Progenitor cell of endocrine pancreas (in vitro differentiated cells): Measurements from ENCODE around the gene ANKRD22. TPM values are rescaled to one million over a fixed set of nuclear protein-coding genes. Genes with fewer than 3 reads are reported as not detected.
"Not testable (repeated sequence)": the region's sequence is repeated elsewhere in the genome, so short reads cannot be mapped to it uniquely, and the experiment has no call there.

Experiments used
- DNase-seq: peaks from one replicate; pipeline ENCODE4 v3.0.0; 2021; ENCODE audit warnings: low spot score; ENCODE audit not compliant: unreplicated experiment
- H3K27ac Mint-ChIP-seq: 2 replicates; pipeline ENCODE4 v1.8.0; 2021; ENCODE audit warnings: mild to moderate bottlenecking, moderate library complexity, mixed read lengths
- H3K27me3 Mint-ChIP-seq: 2 replicates; pipeline ENCODE4 v1.8.0; 2021; ENCODE audit warnings: mixed read lengths
- H3K36me3 Mint-ChIP-seq: 2 replicates; pipeline ENCODE4 v1.8.0; 2022; ENCODE audit warnings: mixed read lengths; ENCODE audit not compliant: insufficient read depth
- H3K4me1 Mint-ChIP-seq: 2 replicates; pipeline ENCODE4 v1.8.0; 2021; ENCODE audit warnings: low read depth, mixed read lengths
- H3K4me3 Mint-ChIP-seq: 2 replicates; pipeline ENCODE4 v1.8.0; 2021; ENCODE audit warnings: low read depth, mild to moderate bottlenecking, moderate library complexity, mixed read lengths
- H3K9me3 Mint-ChIP-seq: 2 replicates; pipeline ENCODE4 v1.8.0; 2021; ENCODE audit warnings: low read depth, mixed read lengths
- total RNA-seq: library from RNA; stranded (reverse); gene quantifications from 2 replicates; pipeline ENCODE4 v1.2.1, GENCODE V29; 2021
- TF ChIP-seq, protein P1 (sequence below): fragments of 200-600 bp; sonication (generic); IDR thresholded peaks from one replicate; pipeline ENCODE4 v1.5.0; 2021; ENCODE audit warnings: antibody characterized with exemption, mild to moderate bottlenecking; ENCODE audit not compliant: unreplicated experiment

Gene ANKRD22
- total RNA-seq, 1 donor from 2014 or later, result not detected

DNA sequence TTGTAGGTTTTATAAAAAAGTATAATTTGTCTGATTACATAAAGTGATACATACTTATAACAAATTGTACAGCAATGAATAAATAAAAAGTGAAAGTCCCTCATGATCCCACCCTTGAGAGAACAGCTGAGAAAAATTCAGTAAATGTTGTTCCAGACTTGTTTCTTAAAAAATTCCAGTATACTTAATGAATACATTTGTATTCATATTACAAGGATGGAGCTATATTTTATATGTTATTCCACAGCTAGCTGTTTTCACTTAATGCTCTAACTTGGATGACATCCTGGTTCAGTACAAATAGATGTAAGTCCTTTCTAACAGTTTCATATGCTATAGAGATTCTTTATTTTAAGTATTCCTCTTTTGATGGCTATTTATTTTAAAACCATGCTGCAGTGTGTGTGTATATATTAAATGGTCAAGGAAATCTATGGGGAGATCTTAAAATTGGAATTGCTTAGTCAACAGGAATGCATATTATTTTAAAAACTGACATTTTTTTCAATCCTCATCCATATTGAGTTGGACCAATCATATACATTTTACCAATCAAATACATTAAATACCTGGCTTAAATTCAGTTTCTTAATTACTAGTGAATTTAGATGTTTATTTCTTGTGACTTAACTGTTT lies 37.3 kb upstream of the ANKRD22 start:
- no peak for DNase-seq
- TF ChIP-seq, protein P1, sequence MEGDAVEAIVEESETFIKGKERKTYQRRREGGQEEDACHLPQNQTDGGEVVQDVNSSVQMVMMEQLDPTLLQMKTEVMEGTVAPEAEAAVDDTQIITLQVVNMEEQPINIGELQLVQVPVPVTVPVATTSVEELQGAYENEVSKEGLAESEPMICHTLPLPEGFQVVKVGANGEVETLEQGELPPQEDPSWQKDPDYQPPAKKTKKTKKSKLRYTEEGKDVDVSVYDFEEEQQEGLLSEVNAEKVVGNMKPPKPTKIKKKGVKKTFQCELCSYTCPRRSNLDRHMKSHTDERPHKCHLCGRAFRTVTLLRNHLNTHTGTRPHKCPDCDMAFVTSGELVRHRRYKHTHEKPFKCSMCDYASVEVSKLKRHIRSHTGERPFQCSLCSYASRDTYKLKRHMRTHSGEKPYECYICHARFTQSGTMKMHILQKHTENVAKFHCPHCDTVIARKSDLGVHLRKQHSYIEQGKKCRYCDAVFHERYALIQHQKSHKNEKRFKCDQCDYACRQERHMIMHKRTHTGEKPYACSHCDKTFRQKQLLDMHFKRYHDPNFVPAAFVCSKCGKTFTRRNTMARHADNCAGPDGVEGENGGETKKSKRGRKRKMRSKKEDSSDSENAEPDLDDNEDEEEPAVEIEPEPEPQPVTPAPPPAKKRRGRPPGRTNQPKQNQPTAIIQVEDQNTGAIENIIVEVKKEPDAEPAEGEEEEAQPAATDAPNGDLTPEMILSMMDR, result no peak
- H3K27ac Mint-ChIP-seq, result no peak overlapping the region
- no peak overlapping the region for H3K4me3 Mint-ChIP-seq
- H3K36me3 Mint-ChIP-seq, result no peaks in the 10 kb centered on the region
- no peaks in the 10 kb centered on the region for H3K9me3 Mint-ChIP-seq
- peaks cover 38% of the 10 kb centered on the region for H3K27me3 Mint-ChIP-seq
- H3K4me1 Mint-ChIP-seq, result no peaks in the 10 kb centered on the region

DNA sequence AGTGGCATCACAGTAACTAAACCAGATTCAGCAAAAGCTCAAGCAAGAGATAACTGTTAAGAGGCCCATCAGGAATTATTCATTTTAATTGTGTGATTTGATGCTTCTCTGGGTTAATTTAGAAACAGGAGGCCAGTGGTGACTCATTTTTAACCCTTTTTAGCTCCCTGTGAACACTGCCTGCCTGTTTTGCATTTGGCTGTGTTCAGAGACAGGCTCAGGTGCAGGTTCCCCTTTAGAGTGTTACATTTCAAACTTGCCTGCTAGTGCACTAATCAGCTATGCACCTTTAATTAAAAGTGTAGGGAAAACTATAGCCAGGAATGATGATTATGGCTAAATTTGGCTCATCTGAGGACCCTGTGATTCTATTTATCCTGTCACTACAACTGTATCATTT lies 34.9 kb upstream of the ANKRD22 start:
- no peak overlapping the region for H3K4me3 Mint-ChIP-seq
- peaks cover 51% of the 10 kb centered on the region for H3K27me3 Mint-ChIP-seq
- DNase-seq, result no peak
- no peaks in the 10 kb centered on the region for H3K4me1 Mint-ChIP-seq
- H3K36me3 Mint-ChIP-seq, result no peaks in the 10 kb centered on the region
- H3K9me3 Mint-ChIP-seq, result no peaks in the 10 kb centered on the region
- TF ChIP-seq, protein P1, result no peak
- H3K27ac Mint-ChIP-seq, result no peak overlapping the region

DNA sequence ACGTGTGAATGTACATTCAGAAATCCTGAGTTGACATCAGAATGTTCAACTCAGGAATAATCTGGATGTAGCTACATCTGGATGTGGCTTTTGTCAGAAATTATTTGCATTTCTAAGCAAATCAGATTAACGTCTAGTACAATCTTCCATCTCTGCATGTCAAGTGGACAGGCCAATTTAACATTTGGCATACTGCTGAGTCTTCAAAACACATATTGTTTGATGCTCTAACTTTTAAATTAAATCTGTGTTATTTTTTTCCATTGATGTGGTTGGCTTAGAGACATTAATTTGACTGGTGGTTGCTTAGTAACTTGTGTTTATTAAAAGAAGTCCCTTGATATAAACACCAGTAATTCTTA lies 31.8 kb upstream of the ANKRD22 start:
- DNase-seq, result no peak
- H3K9me3 Mint-ChIP-seq, result no peaks in the 10 kb centered on the region

DNA sequence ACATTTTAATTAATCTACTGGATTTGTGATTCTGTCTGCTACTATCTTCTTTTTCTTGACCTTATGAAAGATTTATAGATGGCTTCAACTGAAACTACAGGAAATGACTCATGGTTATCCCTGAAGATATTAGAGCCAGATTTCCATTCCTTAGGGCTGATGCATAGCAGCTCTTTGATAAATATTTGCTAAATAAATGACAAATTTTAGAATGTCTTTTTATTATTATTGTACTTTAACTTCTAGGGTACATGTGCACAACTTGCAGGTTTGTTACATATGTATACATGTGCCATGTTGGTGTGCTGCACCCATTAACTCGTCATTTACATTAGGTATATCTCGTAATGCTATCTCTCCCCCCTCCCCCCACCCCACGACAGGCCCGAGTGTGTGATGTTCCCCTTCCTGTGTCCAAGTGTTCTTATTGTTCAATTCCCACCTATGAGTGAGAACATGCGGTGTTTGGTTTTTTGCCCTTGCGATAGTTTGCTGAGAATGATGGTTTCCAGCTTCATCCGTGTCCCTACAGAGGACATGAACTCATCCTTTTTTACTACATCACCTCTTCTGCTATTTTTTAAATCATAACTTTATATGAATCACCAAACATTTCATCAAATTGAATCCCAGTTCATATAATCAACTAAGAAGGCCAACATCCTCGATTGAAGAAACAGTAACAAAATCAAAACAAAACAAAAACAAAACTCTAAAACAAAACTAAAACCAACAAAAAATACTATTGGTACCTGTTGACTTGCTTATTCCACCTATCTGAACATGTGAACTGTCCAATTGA lies 31.2 kb upstream of the ANKRD22 start:
- not testable (repeated sequence) for H3K4me1 Mint-ChIP-seq, DNase-seq, H3K27ac Mint-ChIP-seq, H3K9me3 Mint-ChIP-seq, H3K4me3 Mint-ChIP-seq, H3K36me3 Mint-ChIP-seq
- H3K27me3 Mint-ChIP-seq, result peaks cover 55% of the 10 kb centered on the region

More for the DNA sequence above, 31.8 kb upstream of the ANKRD22 start:
- H3K4me3 Mint-ChIP-seq, result no peak overlapping the region
- peaks cover 55% of the 10 kb centered on the region for H3K27me3 Mint-ChIP-seq
- TF ChIP-seq, protein P1, result no peak
- H3K27ac Mint-ChIP-seq, result no peak overlapping the region
- peaks cover 3% of the 10 kb centered on the region for H3K4me1 Mint-ChIP-seq
- no peaks in the 10 kb centered on the region for H3K36me3 Mint-ChIP-seq

DNA sequence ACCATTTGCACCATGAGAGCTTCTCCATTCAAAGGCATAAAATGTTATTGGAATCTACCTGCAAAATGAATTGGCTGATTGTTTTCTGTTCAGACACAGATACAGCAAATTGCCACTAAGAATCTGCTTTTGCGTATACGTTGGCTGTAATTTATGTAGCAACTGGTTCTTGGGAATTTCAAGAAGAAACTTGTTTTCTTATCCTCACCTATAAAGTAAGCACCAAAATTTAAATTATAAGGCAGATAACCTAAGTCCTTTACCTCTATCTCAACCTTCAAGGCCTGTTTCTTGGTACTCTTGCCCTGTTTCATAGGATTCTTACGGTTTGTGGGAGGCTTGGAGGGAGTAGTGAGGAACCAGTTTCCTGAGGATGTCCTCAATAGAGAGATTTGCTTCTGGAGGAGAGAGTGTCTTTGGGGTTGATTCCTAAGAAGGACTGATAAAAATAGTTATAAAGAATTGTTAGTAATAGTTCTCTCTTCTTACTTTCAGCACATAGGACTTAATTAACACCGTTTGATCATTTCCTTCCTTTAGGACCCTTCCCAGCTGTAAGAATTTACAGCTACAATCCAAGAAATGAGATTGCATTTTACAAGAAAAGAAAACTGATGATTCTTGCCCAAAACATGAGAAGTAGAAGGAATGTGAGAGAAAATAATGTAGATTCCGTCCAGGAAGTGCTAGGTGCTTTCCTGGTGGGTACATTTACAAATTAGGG lies 30.4 kb upstream of the ANKRD22 start:
- peaks cover 3% of the 10 kb centered on the region for H3K4me1 Mint-ChIP-seq
- no peak overlapping the region for H3K27ac Mint-ChIP-seq
- TF ChIP-seq, protein P1, result no peak
- DNase-seq, result no peak
- H3K27me3 Mint-ChIP-seq, result peaks cover 61% of the 10 kb centered on the region
- no peaks in the 10 kb centered on the region for H3K36me3 Mint-ChIP-seq
- H3K9me3 Mint-ChIP-seq, result no peaks in the 10 kb centered on the region
- H3K4me3 Mint-ChIP-seq, result no peak overlapping the region
